Thyroid gland (tissue), 4 donors: ENCODE measurements around the gene TNPO3. TPM values are rescaled to one million over a fixed set of nuclear protein-coding genes. Genes with fewer than 3 reads are reported as not detected.

Experiments used
- DNase-seq, 2 donors: peaks; one replicate each; pipeline ENCODE4 v3.0.0-alpha.2; 2019
- H3K27ac ChIP-seq, 3 donors: fragments of 200-600 bp; sonication (generic); 1 replicate in 2 of 3; 2 replicates in 1 of 3; pipeline ENCODE4 v1.5.1; 2016 to 2019; ENCODE audit warnings: mild to moderate bottlenecking in 1 of 3, moderate library complexity in 1 of 3
- H3K27me3 ChIP-seq: fragments of 200-600 bp; sonication (generic); one replicate; pipeline ENCODE4 v1.5.1; 2019
- H3K36me3 ChIP-seq, 2 donors: fragments of 200-600 bp; sonication (generic); one replicate each; pipeline ENCODE4 v1.5.1; 2016 to 2019
- H3K4me1 ChIP-seq, 2 donors: fragments of 200-600 bp; sonication (generic); one replicate each; pipeline ENCODE4 v1.5.1; 2017 to 2019
- H3K4me3 ChIP-seq, 3 donors: fragments of 200-600 bp; sonication (generic); replicated peaks in 1 of 3; 1 replicate in 2 of 3; 2 replicates in 1 of 3; pipeline ENCODE4 v1.5.1; 2016; ENCODE audit warnings: mild to moderate bottlenecking in 1 of 3
- H3K9me3 ChIP-seq: fragments of 200-600 bp; sonication (generic); one replicate; pipeline ENCODE4 v1.5.1; 2017
- CTCF ChIP-seq, 6 experiments: fragments of 200-600 bp in 3 of 6; fragments of 450-650 bp in 3 of 6; sonication (generic) in 3 of 6; IDR thresholded peaks; one replicate each; pipeline ENCODE4 v1.5.1; 2016 to 2019; ENCODE audit warnings: antibody characterized with exemption in 6 of 6, mild to moderate bottlenecking in 2 of 6, inconsistent platforms in 1 of 6, moderate library complexity in 1 of 6
- POLR2A ChIP-seq, 2 donors: fragments of 450-650 bp; IDR thresholded peaks; one replicate each; pipeline ENCODE4 v1.6.1; 2017; ENCODE audit warnings: antibody characterized with exemption in 2 of 2, mild to moderate bottlenecking in 2 of 2, moderate library complexity in 1 of 2
- WGBS, 2 donors: methylation state at CpG; one replicate each; pipeline ENCODE4 v1.1.5; 2017; 5-methylcytosine and 5-hydroxymethylcytosine counted together
- intact Hi-C: fragments of 100-400 bp; cut with DNase I; formaldehyde crosslinking; loops from one replicate; pipeline ENCODE4 v1.15.1; 2023
- total RNA-seq, 4 donors: library from RNA; depleted of rRNA; stranded (reverse); fragments of >200 nt; gene quantifications; one replicate each; pipeline ENCODE4 v1.2.3, GENCODE V29; 2016

The TNPO3 gene
- total RNA-seq, 4 donors from 2014 or later: 46.1 to 56.2 (median 51.8) TPM

- WGBS, 2 donors: 44% methylated on average over 13 of the region's 13 CpGs
- TF ChIP-seq CTCF (IDR thresholded peaks at IDR 0.05) (no peak), POLR2A (IDR thresholded peaks at IDR 0.05) (no peak)
- Histone ChIP-seq H3K27ac (no peak overlapping the region), H3K4me1 (peaks cover under 1 to 1% of the 10 kb centered on the region in 2 donors), H3K27me3 (peaks cover 5% of the 10 kb centered on the region), H3K4me3 (no peak overlapping the region), H3K36me3 (no peaks in the 10 kb centered on the region), H3K9me3 (no peaks in the 10 kb centered on the region)
- intact Hi-C loops: no loop called here
- peak; percentile 62 to 65 for DNase-seq
Observed at GRCh38 chr7:128920913-128921582, 133.9 kb downstream of the TNPO3 start.

GRCh38 chr7:128919881-128920799, 134.8 kb downstream of the TNPO3 start:
- 55 to 66% methylated on average over 14 of the region's 14 CpGs for WGBS, 2 donors
- intact Hi-C loops: no loop called here
- Histone ChIP-seq H3K27me3 (peaks cover 11% of the 10 kb centered on the region), H3K4me1 (peaks cover 6 to 10% of the 10 kb centered on the region in 2 donors), H3K4me3 (no peak overlapping the region), H3K27ac (no peak overlapping the region), H3K9me3 (no peaks in the 10 kb centered on the region), H3K36me3 (no peaks in the 10 kb centered on the region)
- DNase-seq: no peak
- TF ChIP-seq POLR2A (IDR thresholded peaks at IDR 0.05) (no peak), CTCF (IDR thresholded peaks at IDR 0.05) (no peak)

- DNase-seq: no peak
- TF ChIP-seq CTCF (IDR thresholded peaks at IDR 0.05) (no peak), POLR2A (IDR thresholded peaks at IDR 0.05) (no peak)
- no peak overlapping the region for H3K27ac ChIP-seq
- H3K4me3 ChIP-seq: no peak overlapping the region
- peaks cover 6 to 13% of the 10 kb centered on the region in 2 donors for H3K4me1 ChIP-seq
- WGBS, 2 donors: 74 to 82% methylated on average over 6 of the region's 6 CpGs
- no peaks in the 10 kb centered on the region for H3K9me3 ChIP-seq
- no peaks in the 10 kb centered on the region for H3K36me3 ChIP-seq
- peaks cover 11% of the 10 kb centered on the region for H3K27me3 ChIP-seq
- intact Hi-C loops: no loop called here
Observed at GRCh38 chr7:128919241-128919640, 135.7 kb downstream of the TNPO3 start.

- DNase-seq: no peak
- peaks cover 11% of the 10 kb centered on the region for H3K27me3 ChIP-seq
- no peaks in the 10 kb centered on the region for H3K9me3 ChIP-seq
- TF ChIP-seq POLR2A (IDR thresholded peaks at IDR 0.05): no peak
- TF ChIP-seq CTCF (IDR thresholded peaks at IDR 0.05): no peak
- no peaks in the 10 kb centered on the region for H3K36me3 ChIP-seq
- 85 to 89% methylated on average over 8 of the region's 8 CpGs for WGBS, 2 donors
- no peak overlapping the region for H3K27ac ChIP-seq
- no peak overlapping the region for H3K4me3 ChIP-seq
- H3K4me1 ChIP-seq: peaks cover 6 to 13% of the 10 kb centered on the region in 2 donors
- intact Hi-C loops: no loop called here
Observed at GRCh38 chr7:128918016-128918665, 136.8 kb downstream of the TNPO3 start.
